Mammary epithelial cell (primary cell): ENCODE data around the gene ANG.

Source experiments
- CTCF ChIP-seq, 2 donors: IDR thresholded peaks in 1 of 2; conservative IDR thresholded peaks in 1 of 2; 2 replicates each; pipeline ENCODE4 v1.5.1; 2011 to 2012; ENCODE audit warnings: inconsistent platforms in 2 of 2, low read length in 2 of 2, mild to moderate bottlenecking in 2 of 2, control low read depth in 1 of 2, low read depth in 1 of 2; ENCODE audit not compliant: insufficient read depth in 1 of 2; ENCODE audit errors: extremely low read depth in 1 of 2
- EZH2 ChIP-seq: IDR thresholded peaks from 2 replicates; pipeline ENCODE4 v1.6.1; 2012; ENCODE audit warnings: low read length, inconsistent platforms, borderline replicate concordance

GRCh38 chr14:20707622-20708021 is 19.1 kb downstream of the ANG start:
- TF ChIP-seq CTCF (conservative IDR thresholded peaks at IDR 0.05 in 1 of 2, IDR thresholded peaks at IDR 0.05 in 1 of 2; ENCODE audit: extremely low read depth in 1 of 2, insufficient read depth in 1 of 2, low read depth in 1 of 2, low read length in 2 of 2) (no peak), EZH2 (no peak)
